CMK (cell line): ENCODE data around the gene TSHZ1.

Source experiments
- DNase-seq: peaks from one replicate; pipeline ENCODE4 v3.0.0-alpha.2; 2010; ENCODE audit warnings: low read depth

TSHZ1 gene

DNA sequence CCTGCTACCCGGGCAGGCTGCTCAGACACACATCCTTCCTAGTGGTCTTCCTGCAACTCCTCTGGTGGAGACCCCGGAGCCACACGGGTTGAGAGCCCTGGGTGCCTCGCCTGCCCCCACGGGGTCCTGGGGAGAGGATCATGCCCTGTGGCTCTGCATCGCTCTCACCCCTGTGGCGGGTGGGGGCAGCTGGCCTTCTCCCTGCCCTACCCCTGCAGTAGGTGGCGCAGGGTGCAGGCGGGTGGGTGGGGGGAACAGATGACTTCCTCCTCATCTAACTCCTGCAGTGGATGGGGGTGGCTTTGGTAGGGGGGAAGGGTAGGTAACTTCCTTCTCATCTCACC, 38.5 kb downstream of the TSHZ1 start:
- DNase-seq = no peak

DNA sequence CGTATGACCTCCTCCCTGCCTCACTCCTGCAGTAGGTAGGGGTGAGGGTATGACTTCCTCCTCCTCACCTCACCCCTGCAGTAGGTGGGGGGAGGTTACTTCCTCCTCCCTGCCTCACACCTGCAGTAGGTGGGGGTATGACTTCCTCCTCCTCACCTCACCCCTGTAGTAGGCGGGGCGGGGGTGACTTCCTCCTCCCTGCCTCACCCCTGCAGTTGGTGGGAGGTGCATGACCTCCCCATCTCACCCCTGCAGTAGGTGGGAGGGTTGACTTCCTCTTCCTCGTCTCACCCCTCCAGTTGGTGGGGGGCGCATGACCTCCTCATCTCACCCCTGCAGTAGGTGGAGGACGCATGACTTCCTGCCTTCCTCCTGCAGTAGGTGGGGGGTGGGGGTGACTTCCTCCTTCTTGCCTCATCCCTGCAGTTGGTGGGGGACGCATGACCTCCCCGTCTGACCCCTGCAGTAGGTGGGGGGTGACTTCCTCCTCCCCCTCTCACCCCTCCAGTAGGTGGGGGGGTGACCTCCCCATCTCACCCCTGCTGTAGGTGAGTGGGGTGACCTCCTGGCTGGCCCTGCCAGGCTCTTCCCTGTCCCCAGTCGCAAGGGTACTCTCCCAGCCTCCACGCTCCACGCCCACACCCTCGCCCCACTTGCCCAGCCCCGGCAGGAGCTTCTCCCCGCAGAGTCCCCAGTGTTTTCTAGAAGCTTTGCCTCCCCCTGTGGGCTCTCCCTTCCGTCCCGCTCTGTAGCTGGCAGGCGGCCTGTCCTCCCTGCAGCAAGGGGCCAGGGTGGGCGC, 39.3 kb downstream of the TSHZ1 start:
- peak; percentile 68 for DNase-seq

DNA sequence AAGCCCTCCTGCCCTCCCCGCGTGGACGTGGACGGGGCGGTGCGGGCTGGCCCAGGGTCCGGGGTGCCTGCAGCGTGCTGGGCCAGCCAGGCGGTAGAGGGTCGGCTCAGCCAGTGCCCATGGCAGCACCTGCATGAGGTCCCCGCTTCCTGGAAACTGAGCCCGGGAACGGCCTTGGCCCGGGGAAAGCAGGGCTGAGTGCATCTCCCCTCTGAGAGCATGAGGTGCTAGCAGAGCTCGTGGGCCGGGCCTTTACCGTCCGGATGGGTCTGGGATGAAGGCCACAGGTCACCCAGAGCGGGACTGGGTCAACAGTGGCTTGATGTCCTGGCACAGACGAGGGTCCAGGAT, 39.8 kb downstream of the TSHZ1 start:
- DNase-seq = no peak

DNA sequence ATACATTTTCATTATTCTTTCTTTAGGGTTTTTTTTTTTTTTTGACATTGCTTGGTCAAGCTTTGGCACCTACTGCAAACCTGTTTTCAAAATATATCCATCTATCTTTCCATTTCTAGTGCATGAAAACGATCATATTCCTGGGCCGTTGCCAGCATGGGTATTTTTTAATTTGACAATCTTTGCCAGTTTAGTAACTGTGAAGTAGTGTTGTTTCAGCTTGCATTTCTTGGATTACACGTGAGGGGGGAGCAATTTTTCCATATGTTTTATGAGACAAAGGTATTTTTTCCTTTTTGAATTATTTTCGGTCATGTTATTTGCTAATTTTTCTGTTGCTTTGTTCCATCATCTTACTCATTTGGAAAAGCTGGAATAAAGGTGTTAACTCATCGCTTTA, 40.9 kb downstream of the TSHZ1 start:
- DNase-seq = no peak

GRCh38 chr18:75252136-75252535, 41.5 kb downstream of the TSHZ1 start:
- DNase-seq = no peak

GRCh38 chr18:75253043-75253442, 42.4 kb downstream of the TSHZ1 start:
- no peak for DNase-seq

DNA sequence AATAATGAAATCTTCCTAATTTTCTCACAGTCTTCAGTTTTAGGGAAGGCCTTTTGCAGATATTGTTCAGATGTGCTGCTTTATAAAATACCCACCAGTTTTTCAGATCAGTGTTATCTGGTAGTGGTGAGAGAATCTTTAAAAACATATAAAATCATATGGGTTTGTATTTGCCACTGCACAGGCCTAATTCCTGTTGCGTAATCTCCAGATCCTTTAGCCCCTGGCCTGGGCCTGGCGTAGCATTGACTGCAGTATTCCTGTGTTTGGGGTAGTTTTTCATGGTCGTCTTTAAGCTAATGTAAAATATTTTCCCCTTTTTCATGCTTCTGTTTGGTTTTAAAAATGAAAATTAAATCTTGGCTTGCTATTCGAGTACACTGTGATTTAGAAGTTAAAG, 43.2 kb downstream of the TSHZ1 start:
- no peak for DNase-seq

- no peak for DNase-seq
Observed at GRCh38 chr18:75255094-75255493, 44.5 kb downstream of the TSHZ1 start.

DNA sequence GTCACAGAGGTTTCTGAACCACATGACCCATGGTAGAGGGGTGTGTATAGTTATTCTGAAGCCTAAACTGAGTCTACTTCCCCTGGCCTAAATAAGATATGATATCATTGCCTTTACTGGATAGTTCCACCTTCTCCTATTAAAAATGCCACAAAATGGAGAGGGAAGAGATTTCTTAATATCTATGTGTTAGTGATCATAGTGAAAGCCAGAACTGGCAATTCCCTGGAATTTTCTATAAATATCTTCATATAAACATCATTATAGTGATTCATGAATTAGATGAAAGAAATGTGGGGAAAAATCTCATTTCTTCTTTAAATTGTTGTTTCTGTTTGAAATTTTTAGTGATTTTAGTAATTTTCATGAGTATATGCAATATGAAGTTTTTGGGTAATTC, 45.8 kb downstream of the TSHZ1 start:
- DNase-seq = no peak

GRCh38 chr18:75257605-75258004, 47.0 kb downstream of the TSHZ1 start:
- DNase-seq = no peak

DNA sequence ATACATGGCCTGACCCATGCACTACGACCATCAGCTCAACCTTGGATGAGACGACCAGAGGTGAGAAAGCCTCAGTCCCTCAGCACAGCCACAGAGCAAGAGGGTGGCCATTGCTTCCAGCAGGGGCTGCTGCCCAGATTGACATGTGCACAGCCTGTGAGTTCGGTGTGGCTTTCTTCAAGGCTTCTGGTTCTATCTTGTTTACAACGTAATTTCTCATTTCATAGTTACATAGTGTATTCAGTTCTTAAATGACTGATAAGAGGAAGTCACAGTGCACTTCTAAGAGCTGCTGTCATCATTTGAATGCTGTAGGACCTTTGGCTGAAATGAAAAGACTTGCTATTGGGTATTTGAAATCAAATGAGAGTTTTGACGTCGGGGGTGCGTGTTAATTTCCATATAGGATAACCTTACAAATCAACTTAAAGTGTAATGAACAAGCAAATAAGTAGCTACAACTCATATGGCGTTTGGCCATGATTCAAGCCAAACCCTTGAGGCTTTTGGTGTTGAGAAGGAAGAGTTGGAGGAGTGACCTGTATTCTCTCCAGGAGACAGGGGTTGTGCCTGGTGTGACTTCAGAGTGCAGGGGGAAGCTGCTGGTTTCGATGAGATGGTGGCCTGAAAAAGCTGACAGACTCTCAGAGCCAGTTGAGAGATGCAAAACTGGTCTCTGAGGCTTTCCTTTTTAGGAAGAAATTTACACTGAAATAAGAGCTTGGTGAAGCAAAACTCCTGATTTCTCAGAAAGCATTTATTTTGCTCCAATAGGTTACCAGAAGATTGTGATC, 51.0 kb downstream of the TSHZ1 start:
- no peak for DNase-seq

DNA sequence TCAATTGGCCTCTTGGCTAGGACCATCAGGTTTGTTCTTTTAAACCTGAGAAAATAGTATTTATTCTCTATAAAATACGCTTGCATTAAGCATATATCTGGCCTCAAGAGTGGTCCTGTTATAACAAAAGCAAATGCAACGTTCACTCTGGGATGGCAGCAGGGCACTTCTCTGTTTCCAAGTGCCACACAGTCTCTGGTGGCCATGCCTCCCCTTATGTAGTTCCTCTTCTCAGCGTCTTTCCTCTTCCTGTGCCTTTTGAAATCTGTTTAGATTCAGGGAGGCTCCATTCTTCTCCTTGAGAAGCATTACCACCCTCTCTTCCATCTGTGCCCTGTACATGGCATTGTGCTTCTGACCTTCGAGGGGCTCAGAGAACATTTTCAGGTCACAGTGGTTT, 51.9 kb downstream of the TSHZ1 start:
- no peak for DNase-seq

- DNase-seq = no peak
Observed at GRCh38 chr18:75264195-75264594, 53.6 kb downstream of the TSHZ1 start.

DNA sequence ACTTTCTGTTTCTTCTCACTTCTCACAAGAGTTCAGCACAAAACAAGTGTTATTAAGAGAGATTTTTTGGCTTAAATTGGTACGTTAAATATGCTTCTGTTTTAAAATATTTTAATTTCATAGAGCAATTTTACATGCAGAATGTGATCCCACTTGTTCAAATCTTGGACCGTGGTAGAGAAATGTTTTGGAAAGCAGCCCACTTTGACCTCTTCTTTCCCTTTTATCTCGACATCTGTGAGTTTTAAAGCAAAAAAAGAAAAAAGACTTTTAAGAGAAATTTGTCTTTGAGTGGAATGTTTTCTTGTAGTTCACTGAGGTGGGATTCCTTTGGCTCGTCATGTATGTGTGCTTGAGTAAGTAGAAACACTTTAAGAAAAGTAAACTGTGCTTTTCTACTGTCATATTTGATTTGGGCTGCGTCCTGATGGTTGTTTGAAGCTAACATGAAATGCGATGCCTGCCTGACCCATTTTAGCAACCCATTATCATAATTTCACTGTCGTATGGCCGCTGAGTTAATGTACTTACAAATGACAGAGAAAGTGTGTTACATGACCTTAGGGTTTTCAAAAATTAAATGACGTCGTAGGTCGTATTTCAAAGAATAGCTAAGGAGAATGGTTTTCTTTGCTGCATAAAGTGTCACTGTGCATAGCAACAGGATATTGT, 54.5 kb downstream of the TSHZ1 start:
- DNase-seq = no peak

DNA sequence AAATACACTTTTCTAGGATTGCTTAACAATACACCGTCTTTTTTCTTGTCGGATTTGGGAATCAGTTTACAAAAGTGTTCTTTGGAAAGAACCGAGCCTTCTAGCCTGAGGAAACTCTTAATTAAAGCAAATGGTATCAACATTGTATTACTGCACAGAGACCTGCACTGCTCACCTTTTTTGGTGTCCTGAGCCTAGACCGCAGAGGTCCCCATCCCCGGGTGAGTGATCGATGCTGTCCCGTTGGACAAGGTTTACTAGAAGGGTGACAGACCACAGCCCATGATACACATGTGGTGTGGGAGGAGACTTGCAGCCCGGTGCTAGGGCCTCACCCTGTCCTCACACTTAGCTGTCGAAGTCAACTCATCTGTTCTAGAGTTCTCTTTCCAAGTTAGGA, 55.3 kb downstream of the TSHZ1 start:
- DNase-seq = no peak

GRCh38 chr18:75267643-75268363, 57.2 kb downstream of the TSHZ1 start:
- DNase-seq = no peak

- DNase-seq = no peak
Observed at GRCh38 chr18:75268364-75268646, 57.7 kb downstream of the TSHZ1 start.

DNA sequence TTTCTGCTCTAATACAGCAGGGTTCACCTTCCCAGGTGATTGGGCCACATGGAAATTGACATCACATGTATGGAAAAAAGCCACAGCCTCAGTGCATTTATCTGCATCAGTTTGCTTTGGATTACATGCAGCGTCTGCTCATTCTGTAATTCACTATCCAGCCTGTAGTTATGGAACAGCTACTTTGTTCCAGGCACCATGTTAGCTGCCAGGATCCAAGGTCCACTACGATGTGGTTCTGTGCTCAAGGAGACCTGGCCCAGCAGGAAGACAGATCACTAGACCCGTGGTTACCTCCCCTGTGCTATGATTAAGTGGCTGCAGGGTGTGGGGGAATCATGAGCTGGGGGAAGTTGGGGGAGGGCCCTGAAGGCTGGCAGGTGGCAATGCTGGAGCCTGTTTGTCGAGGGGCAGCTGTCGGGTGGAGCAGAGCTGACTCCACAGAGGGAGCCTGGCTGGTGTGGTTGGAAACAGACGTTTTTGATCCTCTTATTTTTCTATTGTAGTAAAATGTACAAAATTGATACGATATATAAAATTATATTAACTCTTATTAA, 58.6 kb downstream of the TSHZ1 start:
- DNase-seq = no peak

GRCh38 chr18:75269696-75270095, 59.1 kb downstream of the TSHZ1 start:
- DNase-seq = no peak

DNA sequence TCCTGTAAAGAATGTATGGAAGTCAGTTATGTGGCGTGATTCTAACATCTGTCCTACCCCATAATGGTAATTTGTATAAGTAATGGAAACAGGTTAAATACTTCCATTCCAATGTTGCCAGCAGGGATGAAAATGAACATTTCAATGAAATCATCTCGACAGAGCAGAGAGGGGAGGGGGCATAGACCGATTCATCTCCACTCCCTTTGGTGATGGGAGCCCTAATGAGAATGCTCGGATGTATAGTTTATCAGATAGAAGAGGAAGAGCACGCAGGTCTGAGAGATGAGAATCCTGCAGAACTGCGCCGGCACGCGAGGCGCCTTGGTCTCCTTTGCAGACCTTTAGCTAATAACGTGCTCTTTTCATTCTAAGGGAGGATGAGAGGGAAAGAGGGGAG, 61.4 kb downstream of the TSHZ1 start:
- no peak for DNase-seq

DNA sequence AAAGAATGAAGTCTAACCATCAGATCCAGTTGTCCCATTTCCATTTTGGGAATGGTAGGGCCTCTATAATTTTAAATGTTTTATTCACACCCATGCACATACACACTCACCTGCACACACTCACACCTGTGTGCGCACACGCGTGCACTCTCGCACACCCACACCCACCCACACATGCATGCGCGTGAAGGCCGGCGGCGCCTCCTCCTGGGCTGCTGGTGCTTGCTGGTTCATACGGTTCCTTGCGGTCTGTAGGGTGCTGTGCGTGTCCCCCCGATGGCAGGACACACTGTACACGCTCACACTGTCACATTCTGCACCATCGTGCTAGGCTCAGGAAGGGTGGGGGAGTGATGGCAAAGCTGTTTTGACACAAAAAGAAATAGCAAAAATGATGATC, 63.2 kb downstream of the TSHZ1 start:
- no peak for DNase-seq

- no peak for DNase-seq
Observed at GRCh38 chr18:75275226-75275625, 64.6 kb downstream of the TSHZ1 start.
